RPMI8226 (cell line): ENCODE data around the gene CRB2.

Experiments used
- DNase-seq: peaks from one replicate; pipeline ENCODE4 v3.0.0-alpha.2; 2015

The CRB2 gene

GRCh38 chr9:123424552-123425225 is 68.7 kb downstream of the CRB2 start:
- DNase-seq: no peak

- DNase-seq: no peak
Observed at GRCh38 chr9:123425261-123425821, 69.3 kb downstream of the CRB2 start.

- DNase-seq: no peak
Observed at GRCh38 chr9:123425836-123426365, 69.9 kb downstream of the CRB2 start.

GRCh38 chr9:123426406-123426805 is 70.4 kb downstream of the CRB2 start:
- DNase-seq: peak; percentile 87
